H9 (cell line): ENCODE measurements around the gene PDZD4. TPM values are rescaled to one million over a fixed set of nuclear protein-coding genes. Genes with fewer than 3 reads are reported as not detected.

Experiments
- DNase-seq: peaks from one replicate; pipeline ENCODE4 v3.0.0-alpha.2; 2017
- H2AFZ ChIP-seq: one replicate; pipeline ENCODE4 v1.6.1; 2013; ENCODE audit warnings: mild to moderate bottlenecking, low read length, control low read depth, moderate library complexity
- H2AK5ac ChIP-seq: 2 replicates; pipeline ENCODE4 v1.6.1; 2013; ENCODE audit warnings: low read length, control low read depth, mixed read lengths; ENCODE audit not compliant: insufficient read length
- H2BK120ac ChIP-seq: one replicate; pipeline ENCODE4 v1.6.1; 2013; ENCODE audit warnings: low read depth, mild to moderate bottlenecking, low read length, control low read depth, inconsistent platforms; ENCODE audit not compliant: poor library complexity, severe bottlenecking
- H2BK12ac ChIP-seq: 2 replicates; pipeline ENCODE4 v1.6.1; 2013; ENCODE audit warnings: low read length, control low read depth, mixed read lengths, low read depth; ENCODE audit not compliant: insufficient read length
- H2BK15ac ChIP-seq: 2 replicates; pipeline ENCODE4 v1.6.1; 2013; ENCODE audit warnings: low read depth, low read length, control low read depth
- H2BK20ac ChIP-seq: one replicate; pipeline ENCODE4 v1.6.1; 2013; ENCODE audit warnings: low read depth, mild to moderate bottlenecking, low read length, control low read depth, inconsistent platforms; ENCODE audit not compliant: poor library complexity, severe bottlenecking
- H2BK5ac ChIP-seq: 2 replicates; pipeline ENCODE4 v1.6.1; 2013; ENCODE audit warnings: low read length, control low read depth, mixed read lengths; ENCODE audit not compliant: insufficient read length
- H3K14ac ChIP-seq: 2 replicates; pipeline ENCODE4 v1.6.1; 2013; ENCODE audit warnings: low read length, control low read depth; ENCODE audit not compliant: insufficient read depth
- H3K18ac ChIP-seq: 2 replicates; pipeline ENCODE4 v1.6.1; 2013; ENCODE audit warnings: low read depth, mild to moderate bottlenecking, mixed read lengths, low read length, control low read depth; ENCODE audit not compliant: insufficient read length
- H3K23ac ChIP-seq: 2 replicates; pipeline ENCODE4 v1.6.1; 2013; ENCODE audit warnings: low read length, control low read depth, mixed read lengths, low read depth; ENCODE audit not compliant: insufficient read length
- H3K23me2 ChIP-seq: 2 replicates; pipeline ENCODE4 v1.6.1; 2013; ENCODE audit warnings: low read depth, mild to moderate bottlenecking, mixed read lengths, low read length, control low read depth; ENCODE audit not compliant: insufficient read length, poor library complexity, severe bottlenecking
- H3K27ac ChIP-seq: 2 replicates; pipeline ENCODE4 v1.5.1; 2013; ENCODE audit warnings: low read length, control low read depth, mixed read lengths, low read depth; ENCODE audit not compliant: insufficient read length
- H3K27me3 ChIP-seq: 2 replicates; pipeline ENCODE4 v1.6.1; 2013; ENCODE audit warnings: low read length, control low read depth, inconsistent platforms; ENCODE audit not compliant: insufficient read depth
- H3K4ac ChIP-seq: 2 replicates; pipeline ENCODE4 v1.6.1; 2013; ENCODE audit warnings: low read depth, mild to moderate bottlenecking, control low read depth, inconsistent platforms, low read length, moderate library complexity
- H3K4me1 ChIP-seq: 2 replicates; pipeline ENCODE4 v1.6.1; 2013; ENCODE audit warnings: low read length, control low read depth, inconsistent platforms; ENCODE audit not compliant: insufficient read depth
- H3K4me2 ChIP-seq: 2 replicates; pipeline ENCODE4 v1.6.1; 2013; ENCODE audit warnings: low read length, control low read depth, mixed read lengths; ENCODE audit not compliant: insufficient read length, insufficient read depth
- H3K56ac ChIP-seq: 2 replicates; pipeline ENCODE4 v1.6.1; 2013; ENCODE audit warnings: low read depth, mild to moderate bottlenecking, mixed read lengths, low read length, control low read depth; ENCODE audit not compliant: insufficient read length
- H3K79me1 ChIP-seq: 2 replicates; pipeline ENCODE4 v1.6.1; 2013; ENCODE audit warnings: low read depth, mild to moderate bottlenecking, moderate library complexity, low read length, control low read depth, inconsistent platforms; ENCODE audit not compliant: insufficient read depth, poor library complexity, severe bottlenecking
- H3K79me2 ChIP-seq: 2 replicates; pipeline ENCODE4 v1.6.1; 2013; ENCODE audit warnings: low read length, control low read depth, inconsistent platforms; ENCODE audit not compliant: insufficient read depth
- H3K9ac ChIP-seq: 2 replicates; pipeline ENCODE4 v1.6.1; 2013; ENCODE audit warnings: low read length, control low read depth, mixed read lengths; ENCODE audit not compliant: insufficient read length; ENCODE audit errors: extremely low read depth
- H3K9me3 ChIP-seq: one replicate; pipeline ENCODE4 v1.6.1; 2013; ENCODE audit warnings: low read depth, low read length, inconsistent platforms; ENCODE audit not compliant: control insufficient read depth
- H3T11ph ChIP-seq: one replicate; pipeline ENCODE4 v1.6.1; 2013; ENCODE audit warnings: mild to moderate bottlenecking, low read length, control low read depth, inconsistent platforms
- H4K20me1 ChIP-seq: one replicate; pipeline ENCODE4 v1.6.1; 2013; ENCODE audit not compliant: control insufficient read depth, insufficient read length, insufficient read depth
- H4K5ac ChIP-seq: 2 replicates; pipeline ENCODE4 v1.6.1; 2013; ENCODE audit warnings: low read depth, mild to moderate bottlenecking, mixed read lengths, low read length, control low read depth; ENCODE audit not compliant: insufficient read length
- H4K8ac ChIP-seq: replicated peaks from 2 replicates; pipeline ENCODE4 v1.6.1; 2013; ENCODE audit warnings: low read length, control low read depth, mixed read lengths, low read depth; ENCODE audit not compliant: insufficient read length
- H4K91ac ChIP-seq: 2 replicates; pipeline ENCODE4 v1.6.1; 2013; ENCODE audit warnings: low read depth, mild to moderate bottlenecking, moderate library complexity, mixed read lengths, low read length, control low read depth; ENCODE audit not compliant: insufficient read length
- H3K27ac Mint-ChIP-seq, 3 experiments: 2 replicates in 2 of 3; 3 replicates in 1 of 3; pipeline ENCODE4 v1.8.0; 2020 to 2021; ENCODE audit warnings: mixed read lengths in 3 of 3, mild to moderate bottlenecking in 1 of 3, moderate library complexity in 1 of 3
- H3K27me3 Mint-ChIP-seq: 2 replicates; pipeline ENCODE4 v1.8.0; 2021; ENCODE audit warnings: low read depth, mild to moderate bottlenecking, moderate library complexity, mixed read lengths
- H3K36me3 Mint-ChIP-seq, 3 experiments: 2 replicates in 2 of 3; 3 replicates in 1 of 3; pipeline ENCODE4 v1.8.0; 2020 to 2021; ENCODE audit warnings: low read depth in 3 of 3, mixed read lengths in 3 of 3; ENCODE audit not compliant: insufficient read depth in 1 of 3
- H3K4me1 Mint-ChIP-seq, 2 experiments: 2 replicates each; pipeline ENCODE4 v1.8.0; 2020; ENCODE audit warnings: mixed read lengths in 2 of 2
- H3K4me3 Mint-ChIP-seq, 2 experiments: 2 replicates in 1 of 2; 3 replicates in 1 of 2; pipeline ENCODE4 v1.8.0; 2020 to 2021; ENCODE audit warnings: mild to moderate bottlenecking in 2 of 2, mixed read lengths in 2 of 2, moderate library complexity in 1 of 2
- H3K9me3 Mint-ChIP-seq, 2 experiments: 2 replicates in 1 of 2; 3 replicates in 1 of 2; pipeline ENCODE4 v1.8.0; 2020; ENCODE audit warnings: mild to moderate bottlenecking in 2 of 2, mixed read lengths in 2 of 2, moderate library complexity in 1 of 2
- WGBS: extraction: QIAGEN DNeasy Blood & Tissue Kit; methylation state at CpG from one replicate; pipeline ENCODE4 v1.1.7; 2013; ENCODE audit warnings: missing lambda C conversion rate, low lambda C conversion rate, mixed read lengths; ENCODE audit not compliant: insufficient read length; ENCODE audit errors: extremely low coverage; 5-methylcytosine and 5-hydroxymethylcytosine counted together
- total RNA-seq: library from RNA; stranded (reverse); gene quantifications from 2 replicates; pipeline ENCODE4 v1.2.1, GENCODE V29; 2021
- TF ChIP-seq, protein P1 (sequence below): fragments of 200-600 bp; sonication (generic); conservative IDR thresholded peaks from 3 replicates; pipeline ENCODE4 v1.8.0; 2021; ENCODE audit warnings: antibody characterized with exemption, mild to moderate bottlenecking

PDZD4 gene
- total RNA-seq, 1 experiment from 2014 or later, result 110 TPM

DNA sequence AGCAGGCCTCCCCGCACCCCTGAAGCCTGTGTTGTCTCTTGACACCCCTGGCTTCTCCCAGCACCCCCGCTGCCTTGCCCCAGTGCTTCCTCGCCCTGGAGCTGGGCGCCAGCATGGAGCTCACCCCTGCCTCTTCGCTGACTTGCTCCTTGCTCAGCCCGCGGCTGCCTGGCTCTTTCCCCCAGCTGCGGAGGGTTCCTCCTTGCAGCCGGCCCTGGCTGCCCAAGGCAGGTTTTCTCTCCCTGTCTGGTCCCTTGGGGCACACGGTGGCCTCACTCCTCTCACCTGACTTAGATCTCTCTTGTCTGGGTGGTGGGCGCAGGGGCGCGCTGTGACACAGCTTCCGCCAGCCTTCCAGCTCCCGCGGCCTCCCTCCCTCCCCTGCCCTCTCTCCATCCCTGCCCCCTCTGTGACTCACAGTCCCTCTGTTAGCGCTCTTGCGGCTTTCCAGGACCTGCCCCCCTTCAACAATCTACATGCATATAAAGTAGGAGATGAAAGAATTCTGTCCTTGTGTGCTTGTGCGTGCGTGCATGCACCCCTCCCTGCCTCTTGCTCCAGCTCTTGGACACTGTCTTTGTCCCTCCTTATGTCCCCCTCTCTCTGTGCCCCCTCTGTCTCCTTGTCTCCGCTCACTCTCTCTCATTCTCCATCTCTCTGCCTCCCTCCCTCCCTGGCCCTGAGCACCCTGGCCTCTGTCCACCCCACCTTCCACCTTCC, 64.1 kb downstream of the PDZD4 start:
- Histone ChIP-seq H3K27ac (no peak overlapping the region), H2AFZ (no peak overlapping the region), H4K5ac (no peak overlapping the region), H3K4ac (no peak overlapping the region), H3K27me3 (no peaks in the 10 kb centered on the region), H4K20me1 (no peaks in the 10 kb centered on the region), H4K91ac (no peak overlapping the region), H3K14ac (no peak overlapping the region), H4K8ac (no peak overlapping the region), H2BK15ac (no peak overlapping the region), H2BK20ac (no peak overlapping the region), H3K9ac (no peak overlapping the region), H3K4me2 (no peak overlapping the region), H3T11ph (no peak overlapping the region), H3K56ac (no peak overlapping the region), H2BK120ac (no peak overlapping the region), H3K79me1 (no peaks in the 10 kb centered on the region), H3K23me2 (no peaks in the 10 kb centered on the region), H2BK12ac (no peak overlapping the region), H2BK5ac (no peak overlapping the region), H3K23ac (no peak overlapping the region), H3K18ac (no peak overlapping the region), H3K79me2 (no peaks in the 10 kb centered on the region), H3K4me1 (no peaks in the 10 kb centered on the region), H3K9me3 (peaks cover 7% of the 10 kb centered on the region), H2AK5ac (no peak overlapping the region)
- Mint-ChIP-seq H3K9me3 (peaks cover 40 to 70% of the 10 kb centered on the region in 2 experiments), H3K27me3 (peaks cover 10% of the 10 kb centered on the region), H3K27ac (peak overlapping the region in 1 of 3 experiments; percentile 28; a peak in 1 of 7 replicates), H3K36me3 (peaks cover 0 to 3% (median 0%) of the 10 kb centered on the region in 3 experiments; a peak in 3 of 7 replicates), H3K4me3 (no peak overlapping the region), H3K4me1 (peaks cover 4 to 6% of the 10 kb centered on the region in 2 experiments; a peak in 3 of 4 replicates)
- peak; percentile 36 for DNase-seq
- TF ChIP-seq, protein P1, sequence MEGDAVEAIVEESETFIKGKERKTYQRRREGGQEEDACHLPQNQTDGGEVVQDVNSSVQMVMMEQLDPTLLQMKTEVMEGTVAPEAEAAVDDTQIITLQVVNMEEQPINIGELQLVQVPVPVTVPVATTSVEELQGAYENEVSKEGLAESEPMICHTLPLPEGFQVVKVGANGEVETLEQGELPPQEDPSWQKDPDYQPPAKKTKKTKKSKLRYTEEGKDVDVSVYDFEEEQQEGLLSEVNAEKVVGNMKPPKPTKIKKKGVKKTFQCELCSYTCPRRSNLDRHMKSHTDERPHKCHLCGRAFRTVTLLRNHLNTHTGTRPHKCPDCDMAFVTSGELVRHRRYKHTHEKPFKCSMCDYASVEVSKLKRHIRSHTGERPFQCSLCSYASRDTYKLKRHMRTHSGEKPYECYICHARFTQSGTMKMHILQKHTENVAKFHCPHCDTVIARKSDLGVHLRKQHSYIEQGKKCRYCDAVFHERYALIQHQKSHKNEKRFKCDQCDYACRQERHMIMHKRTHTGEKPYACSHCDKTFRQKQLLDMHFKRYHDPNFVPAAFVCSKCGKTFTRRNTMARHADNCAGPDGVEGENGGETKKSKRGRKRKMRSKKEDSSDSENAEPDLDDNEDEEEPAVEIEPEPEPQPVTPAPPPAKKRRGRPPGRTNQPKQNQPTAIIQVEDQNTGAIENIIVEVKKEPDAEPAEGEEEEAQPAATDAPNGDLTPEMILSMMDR, result no peak
- WGBS, result no CpG with 5 or more reads among the region's 21 CpGs
